NCI-H1105 treated with DMSO at 0.1 percent for 48 hours (cell line): ENCODE measurements around the gene CCT4.
"Not testable (repeated sequence)": the region's sequence is repeated elsewhere in the genome, so short reads cannot be mapped to it uniquely, and the experiment has no call there.

ENCODE experiments used
- DNase-seq: peaks from one replicate; lab custom pipeline; 2025; lab: John Stamatoyannopoulos, UW

Gene CCT4

GRCh38 chr2:61879351-61879750 is 9.1 kb downstream of the CCT4 start:
- not testable (repeated sequence) for DNase-seq

GRCh38 chr2:61878761-61879160 is 9.7 kb downstream of the CCT4 start:
- no peak for DNase-seq

GRCh38 chr2:61877571-61878245 is 10.7 kb downstream of the CCT4 start:
- no peak for DNase-seq

DNA sequence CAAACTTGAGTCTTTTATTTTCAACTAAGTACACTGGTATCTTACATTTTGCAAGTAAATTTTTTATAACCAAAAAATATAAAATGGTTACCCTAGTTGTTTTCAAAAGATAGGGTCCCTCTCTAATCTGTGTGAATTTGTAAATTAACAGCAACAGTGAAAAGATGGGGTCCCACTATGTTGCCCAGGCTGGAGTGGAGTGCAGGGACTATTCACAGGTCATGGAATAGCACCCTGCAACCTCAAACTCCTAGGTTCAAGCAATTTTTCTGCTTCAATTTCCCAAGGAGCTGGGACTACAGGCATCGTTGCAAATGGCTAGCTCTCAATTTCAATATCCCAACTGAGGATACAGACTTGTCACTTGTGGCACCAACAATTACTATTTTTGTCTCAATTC is 12.1 kb downstream of the CCT4 start:
- no peak for DNase-seq

- DNase-seq = not testable (repeated sequence)
These were observed 21.9 kb downstream of the CCT4 start for GRCh38 chr2:61866482-61867089.

GRCh38 chr2:61862085-61862484 is 26.4 kb downstream of the CCT4 start:
- DNase-seq = no peak

- no peak for DNase-seq
These were observed 31.2 kb downstream of the CCT4 start for GRCh38 chr2:61857224-61857623.

- DNase-seq = no peak
These were observed 33.2 kb downstream of the CCT4 start for GRCh38 chr2:61855318-61855613.

GRCh38 chr2:61854564-61855317 is 33.7 kb downstream of the CCT4 start:
- peak; percentile 97 for DNase-seq

GRCh38 chr2:61853847-61854563 is 34.5 kb downstream of the CCT4 start, which contains the start of gene FAM161A:
TSS of gene FAM161A (minus strand) at chr2:61854060. CDS start at chr2:61854041, 19 bp downstream.
- DNase-seq = peak; percentile 86

DNA sequence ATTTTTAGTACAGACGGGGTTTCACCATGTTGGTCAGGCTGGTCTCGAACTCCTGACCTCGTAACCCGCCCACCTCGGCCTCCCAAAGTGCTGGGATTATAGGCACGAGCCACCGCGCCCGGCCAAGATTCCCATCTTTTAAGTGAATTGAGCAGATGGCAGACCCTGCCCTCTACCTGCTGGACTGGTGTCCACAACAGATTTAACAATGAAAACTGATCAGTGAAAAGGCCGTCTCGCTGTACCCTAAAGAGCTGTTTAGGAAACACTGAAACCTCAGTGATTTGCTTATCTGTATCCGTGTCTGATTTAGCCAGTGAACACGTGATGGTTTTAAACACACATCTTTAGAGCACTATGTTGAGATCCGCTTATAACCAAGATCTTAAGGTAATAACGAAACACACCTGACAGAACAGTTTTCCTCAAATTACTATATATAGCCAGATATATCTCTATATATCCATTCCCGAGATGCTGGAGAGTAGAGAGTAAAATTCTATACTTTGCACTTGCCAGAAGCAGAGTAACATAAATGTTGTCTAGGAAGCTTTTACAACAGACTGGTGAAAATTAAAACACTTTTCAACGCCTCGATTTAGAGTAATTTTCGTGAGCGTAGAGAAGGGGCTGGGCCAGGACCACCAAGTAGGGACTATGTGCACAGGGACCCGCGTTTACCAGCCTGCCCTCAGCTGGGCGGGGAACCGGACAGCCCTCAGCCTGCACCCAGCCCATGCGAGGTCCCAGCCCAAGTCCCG is 35.2 kb downstream of the CCT4 start:
- DNase-seq = peak; percentile 47

- DNase-seq = not testable (repeated sequence)
These were observed 37.2 kb downstream of the CCT4 start for GRCh38 chr2:61851270-61851669.

DNA sequence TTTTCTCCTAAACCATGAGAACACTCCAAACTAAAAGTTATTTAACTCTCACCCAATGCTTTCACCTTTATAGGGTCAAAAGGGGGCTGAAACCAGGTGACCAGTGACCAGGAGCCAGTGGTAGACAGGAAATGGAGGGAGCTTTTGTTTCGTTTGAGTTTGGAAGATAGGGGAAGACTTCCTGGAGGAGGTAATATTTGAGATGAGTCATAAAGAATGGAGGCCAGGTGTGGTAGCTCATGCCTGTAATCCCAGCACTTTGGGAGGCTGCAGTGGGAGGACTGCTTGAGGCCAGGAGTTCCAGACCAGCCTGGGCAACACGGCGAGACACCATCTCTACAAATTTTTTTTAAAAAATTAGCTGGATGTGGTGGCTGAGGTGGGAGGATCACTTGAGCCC is 43.1 kb downstream of the CCT4 start:
- no peak for DNase-seq

DNA sequence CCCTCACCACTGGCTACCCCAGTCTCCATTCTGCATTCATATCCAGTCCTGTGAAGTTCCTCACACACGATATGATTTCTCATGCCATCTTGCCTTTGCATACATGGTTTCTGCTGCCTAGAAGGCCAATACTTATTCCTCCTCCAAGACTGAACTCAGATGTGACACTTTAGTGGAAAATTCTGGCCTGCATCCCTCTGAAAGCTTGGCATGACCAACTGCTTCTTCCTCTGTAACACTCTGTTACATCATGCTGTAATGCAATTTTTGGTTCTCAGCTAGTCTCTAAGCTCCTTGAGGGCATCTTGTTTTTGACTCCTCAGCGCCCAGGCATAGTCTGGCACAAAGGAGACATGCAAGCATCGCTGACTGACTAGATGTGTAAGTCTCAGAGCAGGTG is 47.2 kb downstream of the CCT4 start:
- DNase-seq = no peak

GRCh38 chr2:61834893-61835292 is 53.6 kb downstream of the CCT4 start:
- no peak for DNase-seq

DNA sequence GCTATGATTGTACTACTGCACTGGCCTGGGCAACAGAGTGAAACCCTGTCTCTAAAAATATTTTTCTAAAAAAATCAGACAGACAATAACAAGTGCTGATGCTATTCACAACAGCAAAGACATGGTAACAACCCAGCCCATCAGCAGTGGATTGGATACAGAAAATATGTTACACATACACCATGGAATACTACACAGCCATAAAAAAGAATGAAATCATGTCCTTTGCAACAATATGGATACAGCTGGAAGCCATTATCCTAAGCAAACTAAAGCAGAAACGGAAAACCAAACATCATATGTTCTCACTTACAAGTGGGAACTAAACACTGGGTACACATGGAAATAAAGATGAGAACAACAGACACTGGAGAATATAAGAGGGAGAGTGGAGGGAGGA is 54.5 kb downstream of the CCT4 start:
- DNase-seq = no peak

DNA sequence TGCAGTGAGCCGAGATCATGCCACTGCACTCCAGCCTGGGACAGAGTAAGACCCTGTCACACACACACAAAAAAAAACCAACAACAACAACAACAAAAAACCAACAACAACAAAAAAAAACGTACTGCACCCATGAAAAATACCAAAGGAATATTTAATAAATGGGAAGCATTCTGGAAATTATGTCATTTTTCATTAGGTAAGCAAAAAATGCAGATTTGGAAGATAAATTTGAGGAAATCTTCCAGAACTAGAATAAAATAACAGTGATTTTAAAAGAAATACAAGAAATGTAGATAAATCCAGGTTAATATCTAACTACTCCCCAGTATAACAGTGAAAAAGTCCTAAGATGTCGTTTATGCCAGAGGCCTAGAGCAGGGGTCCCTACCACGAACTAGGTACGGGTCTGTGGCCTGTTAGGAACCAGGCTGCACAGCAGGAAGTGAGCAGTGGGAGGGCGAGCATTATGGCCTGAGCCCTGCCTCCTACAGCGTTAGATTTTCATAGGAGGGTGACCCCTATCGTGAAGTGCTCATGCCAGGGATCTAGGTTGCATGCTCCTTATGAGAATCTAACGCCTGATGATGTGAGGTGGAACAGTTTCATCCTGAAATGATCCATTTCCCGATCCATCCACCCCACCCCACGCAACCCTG is 56.1 kb downstream of the CCT4 start:
- DNase-seq = no peak

- no peak for DNase-seq
These were observed 66.2 kb downstream of the CCT4 start for GRCh38 chr2:61822255-61822654.
